HL-60 (cell line): ENCODE measurements around the gene ACAA1.

ENCODE experiments used
- CTCF ChIP-seq: IDR thresholded peaks from one replicate; pipeline ENCODE4 v1.5.1; 2011; ENCODE audit warnings: low read length, control low read depth, inconsistent platforms; ENCODE audit not compliant: insufficient read depth
- GABPA ChIP-seq: IDR thresholded peaks from 2 replicates; pipeline ENCODE4 v1.6.1; 2012; ENCODE audit warnings: low read depth
- POLR2AphosphoS5 ChIP-seq: IDR thresholded peaks from 2 replicates; pipeline ENCODE4 v1.6.1; 2012; ENCODE audit warnings: low read depth
- REST ChIP-seq: IDR thresholded peaks from 2 replicates; pipeline ENCODE4 v1.6.1; 2012; ENCODE audit warnings: low read depth; ENCODE audit not compliant: insufficient replicate concordance

- TF ChIP-seq CTCF, result no peak
- no peak for TF ChIP-seq POLR2AphosphoS5
- no peak for TF ChIP-seq REST
- no peak for TF ChIP-seq GABPA
Measured at GRCh38 chr3:38143511-38143910, 6.6 kb upstream of the ACAA1 start.
